Measurements from ENCODE around the gene JAZF1.
A peak's percentile ranks its signal among the peaks of the same experiment; 100 is the strongest.

Gene JAZF1

GRCh38 chr7:28114056-28114455 is 66.5 kb downstream of the JAZF1 start:
- no peak for DNase-seq (ENCODE audit: low read depth)
- no peak overlapping the region for H3K4me3 ChIP-seq (ENCODE audit: low read depth, low read length)

GRCh38 chr7:28112883-28113540 is 67.6 kb downstream of the JAZF1 start:
- no peak for DNase-seq (ENCODE audit: low read depth)

GRCh38 chr7:28112467-28112866 is 68.1 kb downstream of the JAZF1 start:
- no peak overlapping the region for H3K4me3 ChIP-seq (ENCODE audit: low read depth, low read length)
- no peak for DNase-seq (ENCODE audit: low read depth)

More at GRCh38 chr7:28112883-28113540, 67.6 kb downstream of the JAZF1 start:
- no peak overlapping the region for H3K4me3 ChIP-seq (ENCODE audit: low read depth, low read length)

- DNase-seq (ENCODE audit: low read depth), result no peak
- no peak overlapping the region for H3K4me3 ChIP-seq (ENCODE audit: low read depth, low read length)
These were observed 68.6 kb downstream of the JAZF1 start for GRCh38 chr7:28112012-28112411.

- no peak for DNase-seq (ENCODE audit: low read depth)
These were observed 70.1 kb downstream of the JAZF1 start for GRCh38 chr7:28110427-28111012.

GRCh38 chr7:28108747-28109146 is 71.8 kb downstream of the JAZF1 start:
- DNase-seq (ENCODE audit: low read depth), result no peak
- H3K4me3 ChIP-seq (ENCODE audit: low read depth, low read length), result no peak overlapping the region

More at GRCh38 chr7:28110427-28111012, 70.1 kb downstream of the JAZF1 start:
- no peak overlapping the region for H3K4me3 ChIP-seq (ENCODE audit: low read depth, low read length)

- no peak overlapping the region for H3K4me3 ChIP-seq (ENCODE audit: low read depth, low read length)
- DNase-seq (ENCODE audit: low read depth), result no peak
These were observed 72.6 kb downstream of the JAZF1 start for GRCh38 chr7:28107960-28108359.

GRCh38 chr7:28106321-28106829 is 74.2 kb downstream of the JAZF1 start:
- no peak for DNase-seq (ENCODE audit: low read depth)
- no peak overlapping the region for H3K4me3 ChIP-seq (ENCODE audit: low read depth, low read length)

GRCh38 chr7:28105234-28105633 is 75.4 kb downstream of the JAZF1 start:
- H3K4me3 ChIP-seq (ENCODE audit: low read depth, low read length), result no peak overlapping the region
- no peak for DNase-seq (ENCODE audit: low read depth)

GRCh38 chr7:28104811-28105210 is 75.8 kb downstream of the JAZF1 start:
- no peak overlapping the region for H3K4me3 ChIP-seq (ENCODE audit: low read depth, low read length)
- no peak for DNase-seq (ENCODE audit: low read depth)

- DNase-seq (ENCODE audit: low read depth), result no peak
These were observed 76.5 kb downstream of the JAZF1 start for GRCh38 chr7:28104041-28104541.

GRCh38 chr7:28102797-28103196 is 77.8 kb downstream of the JAZF1 start:
- no peak overlapping the region for H3K4me3 ChIP-seq (ENCODE audit: low read depth, low read length)
- peak; percentile 70 for DNase-seq (ENCODE audit: low read depth)

More at GRCh38 chr7:28104041-28104541, 76.5 kb downstream of the JAZF1 start:
- H3K4me3 ChIP-seq (ENCODE audit: low read depth, low read length), result no peak overlapping the region

GRCh38 chr7:28096713-28097112 is 83.9 kb downstream of the JAZF1 start:
- no peak for DNase-seq (ENCODE audit: low read depth)
- H3K4me3 ChIP-seq (ENCODE audit: low read depth, low read length), result no peak overlapping the region

GRCh38 chr7:28095231-28095630 is 85.4 kb downstream of the JAZF1 start:
- no peak overlapping the region for H3K4me3 ChIP-seq (ENCODE audit: low read depth, low read length)
- DNase-seq (ENCODE audit: low read depth), result no peak

GRCh38 chr7:28093623-28094232 is 86.9 kb downstream of the JAZF1 start:
- H3K4me3 ChIP-seq (ENCODE audit: low read depth, low read length), result no peak overlapping the region
- DNase-seq (ENCODE audit: low read depth), result no peak

- no peak for DNase-seq (ENCODE audit: low read depth)
- no peak overlapping the region for H3K4me3 ChIP-seq (ENCODE audit: low read depth, low read length)
These were observed 89.4 kb downstream of the JAZF1 start for GRCh38 chr7:28091190-28091589.

- no peak for DNase-seq (ENCODE audit: low read depth)
- no peak overlapping the region for H3K4me3 ChIP-seq (ENCODE audit: low read depth, low read length)
These were observed 91.5 kb downstream of the JAZF1 start for GRCh38 chr7:28088901-28089714.

GRCh38 chr7:28088032-28088431 is 92.6 kb downstream of the JAZF1 start:
- no peak for DNase-seq (ENCODE audit: low read depth)
- H3K4me3 ChIP-seq (ENCODE audit: low read depth, low read length), result no peak overlapping the region

GRCh38 chr7:28086198-28086597 is 94.4 kb downstream of the JAZF1 start:
- H3K4me3 ChIP-seq (ENCODE audit: low read depth, low read length), result no peak overlapping the region
- DNase-seq (ENCODE audit: low read depth), result no peak

All from skeletal muscle cell (primary cell).